ENCODE results near the gene ATXN3.

The ATXN3 gene

DNA sequence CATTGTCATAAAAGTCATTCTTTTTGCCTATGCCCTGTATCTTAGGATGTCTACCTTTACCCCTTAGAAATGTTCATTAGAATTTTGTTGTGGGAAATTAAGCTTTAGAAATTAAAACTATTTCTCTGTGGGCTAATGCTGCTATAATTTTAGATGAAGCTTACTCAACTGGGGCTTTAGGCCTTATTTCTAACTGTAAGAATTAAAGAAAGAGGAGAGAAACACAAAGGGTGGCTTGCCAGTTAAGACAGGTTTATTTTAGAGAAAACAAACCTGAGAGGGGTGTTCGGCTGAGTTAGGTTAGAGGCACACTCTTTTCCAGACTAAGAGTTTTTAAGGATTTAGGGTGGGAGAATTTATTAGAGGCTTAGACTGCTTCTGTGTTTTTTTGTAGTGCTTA lies 72.9 kb downstream of the ATXN3 start:
- Histone ChIP-seq H3K27ac (no peak overlapping the region), H3K36me3 (peaks cover 43 to 82% (median 70%) of the 10 kb centered on the region in 11 experiments), H4K20me1 (peaks cover 28 to 61% (median 49%) of the 10 kb centered on the region in 11 experiments; a peak in 20 of 22 replicates), H3K9ac (no peak overlapping the region), H3K4me2 (no peak overlapping the region), H3K9me3 (replicated peaks in 1 of 11) (peaks cover 0 to 7% (median 0%) of the 10 kb centered on the region in 11 experiments; a peak in 1 of 22 replicates), H3K4me3 (no peak overlapping the region), H3K27me3 (no peaks in the 10 kb centered on the region), H3K4me1 (peaks cover 13 to 26% (median 20%) of the 10 kb centered on the region in 10 experiments)
- no peak for TF ChIP-seq Cebpa-rat (IDR thresholded peaks at IDR 0.05)

DNA sequence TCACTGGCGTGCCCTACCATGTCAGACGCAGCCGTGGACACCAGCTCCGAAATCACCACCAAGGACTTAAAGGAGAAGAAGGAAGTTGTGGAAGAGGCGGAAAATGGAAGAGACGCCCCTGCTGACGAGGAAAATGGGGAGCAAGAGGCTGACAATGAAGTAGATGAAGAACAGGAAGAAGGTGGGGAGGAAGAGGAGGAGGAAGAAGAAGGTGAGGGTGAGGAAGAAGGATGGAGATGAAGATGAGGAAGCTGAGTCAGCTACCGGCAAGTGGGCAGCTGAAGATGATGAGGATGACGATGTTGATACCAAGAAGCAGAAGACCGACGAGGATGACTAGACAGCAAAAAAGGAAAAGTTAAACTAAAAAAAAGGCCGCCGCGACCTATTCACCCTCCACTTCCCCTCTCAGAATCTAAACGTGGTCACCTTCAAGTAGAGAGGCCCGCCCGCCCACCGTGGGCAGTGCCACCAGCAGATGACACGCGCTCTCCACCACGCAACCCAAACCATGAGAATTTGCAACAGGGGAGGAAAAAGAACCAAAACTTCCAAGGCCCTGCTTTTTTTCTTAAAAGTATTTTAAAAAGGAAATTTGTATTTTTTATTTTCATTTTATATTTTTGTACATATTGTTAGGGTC lies 79.7 kb downstream of the ATXN3 start:
- no peaks in the 10 kb centered on the region for H3K27me3 ChIP-seq
- no peaks in the 10 kb centered on the region for H3K9me3 ChIP-seq (replicated peaks in 1 of 11)
- H3K4me3 ChIP-seq: no peak overlapping the region
- H4K20me1 ChIP-seq: peaks cover 0 to 50% (median 14%) of the 10 kb centered on the region in 11 experiments; a peak in 12 of 22 replicates
- peaks cover 81 to 97% (median 90%) of the 10 kb centered on the region in 11 experiments for H3K36me3 ChIP-seq
- H3K27ac ChIP-seq: no peak overlapping the region
- 0 out of 22 replicates have a peak overlapping the region, but pooled peaks of 3 of the 11 experiments have one; percentile 4 to 13 (median 5) for H3K4me2 ChIP-seq
- H3K9ac ChIP-seq: no peak overlapping the region
- peaks cover 0 to 22% (median 0%) of the 10 kb centered on the region in 10 experiments; a peak in 8 of 20 replicates for H3K4me1 ChIP-seq
- no peak for TF ChIP-seq Cebpa-rat (IDR thresholded peaks at IDR 0.05)

DNA sequence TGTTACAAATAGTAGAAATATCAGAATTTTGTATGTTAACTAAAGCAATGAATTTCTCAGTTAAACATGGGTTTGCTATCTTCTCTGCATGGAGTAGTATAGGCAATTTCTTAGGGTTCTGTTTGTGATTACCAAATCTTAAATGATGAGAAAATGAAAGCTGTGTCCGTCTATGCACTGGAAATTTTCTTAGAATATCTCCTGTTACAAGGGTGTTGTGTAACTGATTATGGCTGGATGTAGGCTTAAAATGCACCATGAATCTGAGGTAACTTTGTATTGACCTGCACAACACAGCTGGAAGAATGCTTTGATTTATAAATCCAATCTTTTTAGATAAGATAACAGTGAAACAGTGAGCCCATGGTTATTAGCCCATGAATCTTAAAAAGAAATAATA lies 84.3 kb downstream of the ATXN3 start:
- H3K9me3 ChIP-seq (replicated peaks in 1 of 11): no peaks in the 10 kb centered on the region
- TF ChIP-seq Cebpa-rat (IDR thresholded peaks at IDR 0.05): no peak
- H3K27me3 ChIP-seq: no peaks in the 10 kb centered on the region
- H3K36me3 ChIP-seq: peaks cover 80 to 100% (median 90%) of the 10 kb centered on the region in 11 experiments
- H3K4me2 ChIP-seq: no peak overlapping the region
- H3K27ac ChIP-seq: no peak overlapping the region
- H4K20me1 ChIP-seq: peaks cover 0 to 56% (median 17%) of the 10 kb centered on the region in 11 experiments; a peak in 12 of 22 replicates
- H3K4me3 ChIP-seq: no peak overlapping the region
- H3K4me1 ChIP-seq: peaks cover 0 to 9% (median 0%) of the 10 kb centered on the region in 10 experiments; a peak in 7 of 20 replicates
- H3K9ac ChIP-seq: no peak overlapping the region

DNA sequence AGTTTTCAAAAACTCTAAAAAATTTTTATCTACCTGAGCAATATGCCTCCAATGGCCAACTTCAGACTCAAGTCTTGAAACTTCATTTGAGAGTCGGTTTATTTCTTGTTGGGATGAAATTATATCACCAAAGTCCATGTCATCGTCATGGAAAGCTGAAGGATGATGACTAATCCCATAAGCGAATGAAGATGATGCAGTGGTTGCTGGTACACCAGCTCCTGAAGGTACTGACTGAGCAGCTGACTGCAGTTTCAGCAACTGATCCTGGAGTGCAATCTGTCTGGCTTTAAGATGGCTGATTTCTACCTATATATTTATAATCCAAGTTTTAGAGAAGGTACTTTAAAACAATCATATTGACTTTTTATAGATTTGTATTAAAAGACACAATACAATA lies 84.9 kb downstream of the ATXN3 start:
- Histone ChIP-seq H3K27ac (no peak overlapping the region), H3K9ac (no peak overlapping the region), H3K4me2 (no peak overlapping the region), H3K9me3 (replicated peaks in 1 of 11) (no peaks in the 10 kb centered on the region), H3K4me1 (peaks cover 0 to 4% (median 0%) of the 10 kb centered on the region in 10 experiments; a peak in 5 of 20 replicates), H3K36me3 (peaks cover 80 to 100% (median 90%) of the 10 kb centered on the region in 11 experiments), H4K20me1 (peaks cover 0 to 51% (median 14%) of the 10 kb centered on the region in 11 experiments; a peak in 12 of 22 replicates), H3K27me3 (no peaks in the 10 kb centered on the region), H3K4me3 (no peak overlapping the region)
- TF ChIP-seq Cebpa-rat (IDR thresholded peaks at IDR 0.05): no peak

DNA sequence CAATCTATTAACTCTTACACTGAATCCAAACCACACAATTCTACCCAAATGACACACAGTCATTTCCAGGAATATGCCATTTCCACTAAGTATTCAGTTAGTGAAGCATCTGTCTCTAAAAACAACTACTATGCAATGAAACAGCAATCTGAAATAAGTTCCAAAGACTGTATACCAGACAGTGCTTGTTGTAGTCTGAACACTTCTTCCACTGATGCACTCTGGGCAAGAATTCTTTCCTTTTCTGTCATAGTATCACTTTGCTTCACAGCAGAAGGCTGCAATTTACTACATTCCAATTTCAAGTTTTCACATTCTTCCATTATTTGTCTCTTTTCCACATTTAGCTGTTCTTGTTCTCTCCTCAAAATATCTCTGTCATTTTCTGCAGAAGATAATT lies 92.3 kb downstream of the ATXN3 start:
- H3K27me3 ChIP-seq: no peaks in the 10 kb centered on the region
- no peak for TF ChIP-seq Cebpa-rat (IDR thresholded peaks at IDR 0.05)
- no peak overlapping the region for H3K4me2 ChIP-seq
- no peak overlapping the region for H3K9ac ChIP-seq
- H3K36me3 ChIP-seq: peaks cover 88 to 100% (median 98%) of the 10 kb centered on the region in 11 experiments
- H3K4me1 ChIP-seq: no peaks in the 10 kb centered on the region
- no peak overlapping the region for H3K27ac ChIP-seq
- H3K4me3 ChIP-seq: no peak overlapping the region
- no peaks in the 10 kb centered on the region for H3K9me3 ChIP-seq (replicated peaks in 1 of 11)
- H4K20me1 ChIP-seq: peaks cover 0 to 28% (median 3%) of the 10 kb centered on the region in 11 experiments; a peak in 8 of 22 replicates

DNA sequence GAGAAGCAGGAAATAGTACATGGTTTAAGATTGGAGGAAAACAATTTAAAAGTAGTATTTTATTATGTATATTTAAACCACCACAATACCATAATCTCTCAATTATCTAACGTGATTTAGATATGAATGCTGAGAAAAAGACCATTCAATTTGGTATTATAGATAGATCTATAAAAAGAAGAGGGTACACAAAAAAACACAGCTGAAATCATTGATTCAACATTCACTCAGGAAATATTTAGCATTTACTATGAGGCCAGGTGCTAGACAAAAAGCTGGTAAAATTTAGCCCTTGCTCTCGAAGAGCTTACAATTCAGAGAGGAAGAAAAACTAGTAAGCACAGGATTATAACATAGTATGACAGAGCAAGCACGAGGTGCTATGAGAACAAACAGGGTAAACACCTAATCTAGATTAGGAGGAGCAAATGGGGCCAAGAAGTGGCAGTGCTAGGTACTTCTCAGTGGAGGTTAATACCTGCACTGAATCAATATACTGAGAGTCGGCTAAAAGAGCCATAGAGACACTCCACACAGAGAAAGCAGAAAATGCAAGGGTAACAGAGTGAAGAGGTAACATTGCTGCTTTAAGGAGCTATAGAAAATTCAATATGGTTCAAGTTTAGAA lies 94.1 kb downstream of the ATXN3 start:
- Histone ChIP-seq H4K20me1 (peaks cover 0 to 17% (median 3%) of the 10 kb centered on the region in 11 experiments; a peak in 7 of 22 replicates), H3K4me3 (no peak overlapping the region), H3K9me3 (replicated peaks in 1 of 11) (no peaks in the 10 kb centered on the region), H3K27ac (no peak overlapping the region), H3K9ac (no peak overlapping the region), H3K27me3 (no peaks in the 10 kb centered on the region), H3K4me1 (no peaks in the 10 kb centered on the region), H3K36me3 (peaks cover 91 to 100% (median 100%) of the 10 kb centered on the region in 11 experiments), H3K4me2 (no peak overlapping the region)
- no peak for TF ChIP-seq Cebpa-rat (IDR thresholded peaks at IDR 0.05)

DNA sequence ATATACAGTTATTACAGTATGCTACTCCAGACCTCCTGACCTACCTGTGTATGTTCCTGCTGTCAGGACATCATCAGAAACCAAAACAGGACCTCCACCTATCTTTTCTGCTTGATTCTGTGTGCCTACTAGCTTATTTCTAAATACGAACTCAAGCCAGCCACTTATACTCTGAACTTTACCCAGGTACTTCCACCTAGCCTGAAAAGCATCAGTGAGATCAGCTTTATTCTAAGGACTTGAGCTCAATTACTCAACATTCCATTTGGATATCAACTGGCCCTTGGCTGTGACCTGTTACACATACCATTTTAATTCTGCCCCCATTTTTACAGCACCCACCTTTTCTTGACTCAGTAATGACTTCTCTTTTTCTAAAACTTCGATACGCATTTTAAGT lies 95.7 kb downstream of the ATXN3 start:
- Histone ChIP-seq H3K9me3 (replicated peaks in 1 of 11) (no peaks in the 10 kb centered on the region), H3K4me2 (no peak overlapping the region), H3K27ac (no peak overlapping the region), H3K4me3 (no peak overlapping the region), H3K27me3 (no peaks in the 10 kb centered on the region), H4K20me1 (peaks cover 0 to 17% (median 3%) of the 10 kb centered on the region in 11 experiments; a peak in 7 of 22 replicates), H3K9ac (no peak overlapping the region), H3K4me1 (no peaks in the 10 kb centered on the region), H3K36me3 (peaks cover 90 to 100% (median 100%) of the 10 kb centered on the region in 11 experiments)
- TF ChIP-seq Cebpa-rat (IDR thresholded peaks at IDR 0.05): no peak

DNA sequence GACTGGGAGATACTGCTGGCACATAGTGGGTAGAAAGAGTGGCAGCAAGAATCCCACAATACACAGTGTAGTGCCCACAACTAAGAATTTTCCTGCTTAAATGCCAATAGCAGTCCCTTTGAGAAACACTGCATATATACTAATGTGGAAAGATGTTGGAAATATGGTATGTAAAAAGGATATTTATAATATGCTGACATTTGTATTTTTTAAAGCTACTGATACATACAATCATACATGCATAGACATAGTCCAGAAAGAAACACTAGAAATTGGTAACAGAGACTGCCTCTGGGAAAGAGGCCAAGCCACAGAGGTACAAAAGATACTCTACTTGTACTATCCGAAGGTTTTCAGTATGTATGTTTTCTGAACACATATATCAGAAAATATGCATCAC lies 96.8 kb downstream of the ATXN3 start:
- Histone ChIP-seq H4K20me1 (peaks cover 0 to 17% (median 3%) of the 10 kb centered on the region in 11 experiments; a peak in 7 of 22 replicates), H3K9me3 (replicated peaks in 1 of 11) (no peaks in the 10 kb centered on the region), H3K36me3 (peaks cover 90 to 100% (median 100%) of the 10 kb centered on the region in 11 experiments), H3K27ac (no peak overlapping the region), H3K4me2 (no peak overlapping the region), H3K4me3 (no peak overlapping the region), H3K4me1 (no peaks in the 10 kb centered on the region), H3K27me3 (no peaks in the 10 kb centered on the region), H3K9ac (no peak overlapping the region)
- TF ChIP-seq Cebpa-rat (IDR thresholded peaks at IDR 0.05): no peak

Data from BLaER1 treated with 17β-estradiol and CSF1 and Interleukin-3, amounts not matched to agents 10 nM and 100 nM (cell line).